RWPE1 (cell line): ENCODE measurements around the gene C1orf141.
"Not testable (repeated sequence)": the region's sequence is repeated elsewhere in the genome, so short reads cannot be mapped to it uniquely, and the experiment has no call there.

Experiments used
- CTCF ChIA-PET: fragments of 350-600 bp; sonication (Branson Sonifier 250); formaldehyde crosslinking; extraction: SDS; loops from one replicate; lab custom pipeline; 2021; lab: Yijun Ruan, JAX
- POLR2A ChIA-PET: fragments of 400-600 bp; formaldehyde crosslinking; extraction: SDS; loops from one replicate; lab custom pipeline; 2020; ENCODE audit warnings: antibody characterized with exemption; ENCODE audit not compliant: low non-redundant PET; lab: Yijun Ruan, JAX
- DNase-seq: peaks from one replicate; pipeline ENCODE4 v3.0.0; 2012; ENCODE audit warnings: low spot score
- H3K27ac ChIP-seq: fragments of 450-650 bp; 2 replicates; pipeline ENCODE4 v1.5.1; 2017
- TF ChIP-seq, protein P1 (sequence below): fragments of 450-650 bp; conservative IDR thresholded peaks from 2 replicates; pipeline ENCODE4 v1.5.1; 2017; ENCODE audit warnings: low read depth, mild to moderate bottlenecking

C1orf141 gene

DNA sequence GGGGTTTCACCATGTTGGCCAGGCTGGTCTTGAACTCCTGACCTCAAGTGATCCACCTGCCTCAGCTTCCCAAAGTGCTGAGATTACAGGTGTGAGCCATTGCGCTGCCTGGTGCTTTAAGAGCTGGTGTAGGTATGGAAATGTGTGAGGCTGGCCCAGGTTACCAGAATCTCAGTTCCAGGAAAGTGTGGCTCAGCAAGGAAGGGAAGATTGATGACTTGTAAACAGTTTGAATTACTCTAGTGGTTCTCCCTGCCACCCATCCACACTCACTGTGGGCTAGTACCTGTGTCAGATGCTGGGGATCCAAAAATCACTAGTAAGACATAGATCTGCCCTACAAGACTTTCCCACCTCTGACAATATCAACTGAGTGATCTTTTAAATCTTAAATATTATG, 46.3 kb downstream of the C1orf141 start:
- ChIA-PET CTCF (no interaction called here), POLR2A (no interaction called here)
- TF ChIP-seq, protein P1, sequence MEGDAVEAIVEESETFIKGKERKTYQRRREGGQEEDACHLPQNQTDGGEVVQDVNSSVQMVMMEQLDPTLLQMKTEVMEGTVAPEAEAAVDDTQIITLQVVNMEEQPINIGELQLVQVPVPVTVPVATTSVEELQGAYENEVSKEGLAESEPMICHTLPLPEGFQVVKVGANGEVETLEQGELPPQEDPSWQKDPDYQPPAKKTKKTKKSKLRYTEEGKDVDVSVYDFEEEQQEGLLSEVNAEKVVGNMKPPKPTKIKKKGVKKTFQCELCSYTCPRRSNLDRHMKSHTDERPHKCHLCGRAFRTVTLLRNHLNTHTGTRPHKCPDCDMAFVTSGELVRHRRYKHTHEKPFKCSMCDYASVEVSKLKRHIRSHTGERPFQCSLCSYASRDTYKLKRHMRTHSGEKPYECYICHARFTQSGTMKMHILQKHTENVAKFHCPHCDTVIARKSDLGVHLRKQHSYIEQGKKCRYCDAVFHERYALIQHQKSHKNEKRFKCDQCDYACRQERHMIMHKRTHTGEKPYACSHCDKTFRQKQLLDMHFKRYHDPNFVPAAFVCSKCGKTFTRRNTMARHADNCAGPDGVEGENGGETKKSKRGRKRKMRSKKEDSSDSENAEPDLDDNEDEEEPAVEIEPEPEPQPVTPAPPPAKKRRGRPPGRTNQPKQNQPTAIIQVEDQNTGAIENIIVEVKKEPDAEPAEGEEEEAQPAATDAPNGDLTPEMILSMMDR, result no peak
- no peak overlapping the region for H3K27ac ChIP-seq
- DNase-seq, result no peak

DNA sequence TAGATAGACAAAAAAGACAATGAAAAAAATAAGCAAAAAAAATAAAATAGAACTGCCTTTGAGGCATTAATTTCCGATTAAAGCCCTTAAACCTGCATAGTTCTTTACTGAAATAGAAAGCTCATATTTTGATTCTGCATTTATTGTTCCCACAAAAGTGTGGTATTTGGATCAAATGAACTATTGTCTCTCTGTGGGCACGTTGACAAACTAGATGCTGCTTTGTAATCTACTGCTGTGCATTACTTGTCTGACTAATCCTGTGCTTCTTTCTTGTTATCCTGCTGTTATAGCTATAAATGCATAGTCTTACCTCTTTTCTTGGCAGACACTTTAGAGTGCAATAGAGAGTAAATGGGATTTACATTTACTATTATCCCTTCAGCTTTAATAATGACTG, 49.4 kb downstream of the C1orf141 start:
- ChIA-PET POLR2A (no interaction called here), CTCF (interaction anchor here (0.6 to 1.1 kb wide), 2 partner anchors 11 to 972 kb away, joined by 3 to 4 read pairs; no protein-coding TSS in a partner anchor)

DNA sequence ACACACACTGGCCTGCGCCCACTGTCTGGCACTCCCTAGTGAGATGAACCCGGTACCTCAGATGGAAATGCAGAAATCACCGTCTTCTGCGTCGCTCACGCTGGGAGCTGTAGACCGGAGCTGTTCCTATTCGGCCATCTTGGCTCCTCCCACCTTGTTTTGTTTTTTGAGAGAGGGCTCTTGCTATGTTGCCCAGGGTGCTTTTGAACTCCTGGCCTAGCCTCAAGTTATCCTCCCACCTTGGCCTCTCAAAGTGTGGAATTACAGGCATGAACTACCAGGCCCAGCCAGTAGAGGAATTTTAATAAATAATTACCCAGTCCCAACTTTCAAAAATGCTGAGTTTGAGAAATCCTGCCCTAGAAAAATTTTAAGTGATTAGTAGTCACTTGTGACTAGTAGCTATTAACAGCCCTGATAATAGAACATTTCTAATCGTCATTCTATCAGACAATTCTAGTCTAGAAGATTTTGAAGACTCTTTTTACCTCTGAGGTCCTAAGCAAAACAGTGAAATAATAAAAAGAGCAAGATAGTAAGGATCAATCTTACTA, 49.9 kb downstream of the C1orf141 start:
- ChIA-PET POLR2A (no interaction called here), CTCF (interaction anchor here (0.6 to 1.1 kb wide), 2 partner anchors 11 to 900 kb away, joined by 3 to 4 read pairs; no protein-coding TSS in a partner anchor)
- no peak overlapping the region; the same call in 1 of the 2 replicates for H3K27ac ChIP-seq
- DNase-seq, result no peak
- TF ChIP-seq, protein P1, result no peak

More for the DNA sequence above, 49.4 kb downstream of the C1orf141 start:
- no peak overlapping the region for H3K27ac ChIP-seq
- DNase-seq, result no peak
- TF ChIP-seq, protein P1, result no peak

DNA sequence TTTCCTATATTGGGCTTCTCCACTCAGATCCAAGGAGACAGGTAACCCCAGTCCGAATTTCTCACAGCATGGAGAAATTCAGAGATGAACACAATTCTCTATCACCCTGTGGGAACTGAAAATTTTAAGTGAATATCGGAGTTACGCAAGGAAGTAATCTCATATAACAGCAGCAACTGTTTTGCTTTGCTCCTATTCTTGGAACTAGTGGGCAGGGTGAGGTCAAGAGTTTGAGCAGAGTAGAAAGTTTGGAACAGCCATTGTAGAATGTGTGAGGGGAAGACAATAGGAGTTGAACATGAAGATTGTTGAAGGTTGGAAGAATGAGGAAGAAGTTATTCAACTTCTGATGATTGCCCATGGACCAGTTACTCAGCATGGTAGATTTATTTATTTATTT, 56.5 kb downstream of the C1orf141 start:
- TF ChIP-seq, protein P1, result no peak
- ChIA-PET POLR2A (no interaction called here), CTCF (interaction anchor here (0.6 kb wide), 1 partner anchor 375 kb away, joined by 5 read pairs; no protein-coding TSS in a partner anchor)
- no peak for DNase-seq
- H3K27ac ChIP-seq, result no peak overlapping the region

DNA sequence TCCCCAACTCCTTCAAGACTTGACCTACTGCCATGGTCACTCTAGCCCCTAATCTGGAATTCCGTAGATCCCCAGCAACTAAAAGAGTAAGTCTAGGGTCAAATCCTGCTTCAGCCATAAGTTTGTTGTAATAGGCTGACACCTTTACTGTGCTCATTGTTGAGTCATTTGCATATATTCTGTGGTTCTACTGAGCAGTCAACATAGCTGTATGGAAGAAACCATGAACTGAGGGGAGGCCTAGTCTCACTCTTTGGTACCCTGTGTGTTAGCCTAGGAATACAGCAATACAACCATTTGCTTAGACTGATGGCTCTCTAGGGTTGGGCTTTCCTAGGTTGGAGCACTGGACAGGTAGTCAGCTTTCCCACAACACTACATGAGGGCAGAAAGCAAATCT, 57.2 kb downstream of the C1orf141 start:
- ChIA-PET POLR2A (no interaction called here), CTCF (interaction anchor here (0.6 to 0.7 kb wide), 2 partner anchors 26 to 376 kb away, joined by 3 to 5 read pairs; no protein-coding TSS in a partner anchor)
- no peak overlapping the region for H3K27ac ChIP-seq
- TF ChIP-seq, protein P1, result no peak
- no peak for DNase-seq

DNA sequence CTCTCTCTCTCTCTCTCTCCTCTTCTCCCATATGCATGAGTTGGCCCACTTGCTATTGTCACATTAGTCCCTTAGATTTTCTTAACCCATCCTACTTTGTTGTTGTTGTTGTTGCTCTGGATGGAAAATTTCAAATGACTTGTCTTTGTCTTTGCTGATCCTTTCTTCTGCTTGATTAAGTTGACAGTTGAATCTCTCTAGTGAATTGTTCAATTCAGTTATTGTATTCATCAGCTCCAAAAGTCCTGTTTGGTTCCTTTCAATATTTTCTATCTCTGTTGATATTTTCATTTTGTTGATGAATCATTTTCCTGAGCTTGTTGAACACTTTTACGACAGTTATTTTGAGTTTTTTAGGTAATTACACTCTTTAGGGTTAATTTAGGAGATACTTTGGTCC, 62.0 kb downstream of the C1orf141 start:
- no peak for DNase-seq
- CTCF ChIA-PET, result no interaction called here
- POLR2A ChIA-PET, result no interaction called here
- TF ChIP-seq, protein P1, result no peak
- no peak overlapping the region for H3K27ac ChIP-seq

DNA sequence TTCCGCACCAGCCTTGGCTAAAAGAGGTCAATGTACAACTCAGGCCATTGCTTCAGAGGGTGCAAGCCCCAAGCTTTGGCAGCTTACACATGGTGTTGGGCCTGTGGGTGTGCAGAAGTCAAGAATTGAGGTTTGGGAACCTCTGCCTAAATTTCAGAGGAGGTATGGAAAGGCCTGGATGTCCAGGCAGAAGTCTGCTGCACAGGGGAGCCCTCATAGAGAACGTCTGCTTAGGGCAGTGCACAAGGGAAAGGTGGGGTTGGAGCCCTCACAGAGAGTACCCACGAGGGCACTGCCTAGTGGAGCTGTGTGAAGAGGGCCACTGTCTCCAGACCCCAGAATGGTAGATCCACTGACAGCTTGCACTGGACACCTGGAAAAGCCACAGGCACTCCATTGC, 67.1 kb downstream of the C1orf141 start:
- POLR2A ChIA-PET, H3K27ac ChIP-seq, CTCF ChIA-PET, DNase-seq: not testable (repeated sequence)
